Daoy (cell line): ENCODE results near the gene GPATCH8. TPM values are rescaled to one million over a fixed set of nuclear protein-coding genes. Genes with fewer than 3 reads are reported as not detected.
"Not testable (repeated sequence)": the region's sequence is repeated elsewhere in the genome, so short reads cannot be mapped to it uniquely, and the experiment has no call there.

Experiments used
- DNase-seq: peaks from one replicate; pipeline ENCODE4 v3.0.0-alpha.2; 2015; ENCODE audit warnings: low read depth
- total RNA-seq: library from RNA; depleted of rRNA; stranded (reverse); fragments of >200 nt; shearing (Covaris generic); gene quantifications from 2 replicates; pipeline ENCODE4 v1.2.3, GENCODE V29; 2014; rRNA removed

The GPATCH8 gene
- total RNA-seq: 6.3 and 7.7 TPM in 2 replicates

DNA sequence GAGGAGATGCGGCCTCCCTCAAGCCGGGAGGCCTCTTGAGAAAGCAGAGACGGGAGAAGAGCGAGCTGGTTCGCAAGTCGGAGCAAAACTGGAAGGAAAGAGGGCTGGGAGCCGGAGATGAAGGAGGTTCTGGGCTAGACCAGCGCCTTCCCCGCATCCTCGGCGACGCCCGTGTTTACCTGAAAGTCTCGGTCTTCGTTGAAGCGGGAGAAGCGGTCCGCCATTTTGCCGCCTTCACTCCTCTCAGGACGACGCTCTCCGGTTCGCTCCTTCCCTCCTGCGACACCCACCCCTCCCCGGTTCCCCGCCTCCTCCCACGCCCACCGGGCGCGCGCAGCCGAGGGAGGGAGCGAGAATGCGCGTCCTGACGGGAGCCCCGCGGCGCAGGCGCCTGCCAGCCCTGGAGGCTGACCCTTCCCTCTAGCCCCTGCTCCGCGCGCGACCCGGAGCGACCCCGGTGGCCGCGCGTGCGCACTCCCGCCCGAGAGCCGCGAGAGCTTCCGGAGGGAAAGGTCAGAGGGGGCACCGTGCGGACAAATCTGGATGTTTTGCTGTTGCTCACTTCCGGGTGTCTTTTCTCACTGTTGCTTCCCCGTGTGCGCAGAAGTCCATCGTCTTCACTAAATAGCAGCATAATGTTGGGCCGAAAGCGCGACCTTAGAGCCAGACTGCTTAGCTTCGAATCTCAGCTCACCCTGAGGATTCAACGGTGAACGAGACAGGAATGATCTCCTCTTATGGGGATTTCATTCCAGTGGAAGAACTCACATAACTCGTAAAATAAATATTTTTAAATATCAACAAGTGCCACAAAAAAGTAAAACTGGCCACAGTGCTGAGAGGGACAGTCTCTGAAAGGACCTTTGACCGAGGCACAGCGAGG, at the start of gene GPATCH8:
Gene GPATCH8 (minus strand): TSS at position 260 of the 883 bp plus-strand sequence. CDS start 36 bp downstream, at position 224.
- peak; percentile 94 for DNase-seq

DNA sequence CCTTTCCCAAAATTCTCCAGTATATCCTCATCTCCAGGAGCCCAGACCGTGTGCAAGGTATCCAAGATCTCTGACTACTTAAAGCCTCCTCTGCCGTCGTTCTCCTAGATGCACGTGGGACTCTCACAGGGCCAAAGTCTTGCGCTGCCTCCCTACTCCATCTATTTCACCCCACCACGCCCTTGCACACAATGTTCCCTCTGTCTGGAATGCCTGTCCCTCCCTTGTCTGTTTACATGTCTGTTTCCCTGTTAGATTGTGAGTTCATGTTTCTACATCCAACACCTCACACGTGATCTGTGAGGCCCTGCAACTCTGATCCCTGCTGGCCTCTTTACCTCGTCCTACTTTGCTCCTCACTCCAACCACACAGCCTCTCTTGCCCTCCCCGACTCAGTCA, 49.2 kb upstream of the GPATCH8 start:
- no peak for DNase-seq

DNA sequence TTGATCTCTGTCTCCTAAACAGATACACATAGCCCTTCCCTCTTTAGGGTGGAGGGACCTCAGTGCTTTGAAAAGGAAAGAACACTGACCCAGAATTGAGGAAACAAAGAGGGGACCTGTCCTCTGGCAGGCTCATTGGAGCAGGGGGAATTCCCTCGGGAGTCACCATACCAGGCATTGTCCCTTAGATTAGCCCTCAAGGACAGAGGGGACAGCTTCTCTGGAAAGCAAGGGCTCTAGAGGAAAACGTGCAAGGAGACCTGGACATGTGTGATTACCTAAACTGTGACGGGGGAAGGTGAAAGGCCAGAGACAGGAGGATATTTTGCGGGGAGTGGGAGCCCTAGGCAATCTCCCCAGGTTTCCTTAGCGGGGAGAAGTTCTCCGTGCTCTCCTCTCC, 46.5 kb upstream of the GPATCH8 start:
- DNase-seq: no peak

DNA sequence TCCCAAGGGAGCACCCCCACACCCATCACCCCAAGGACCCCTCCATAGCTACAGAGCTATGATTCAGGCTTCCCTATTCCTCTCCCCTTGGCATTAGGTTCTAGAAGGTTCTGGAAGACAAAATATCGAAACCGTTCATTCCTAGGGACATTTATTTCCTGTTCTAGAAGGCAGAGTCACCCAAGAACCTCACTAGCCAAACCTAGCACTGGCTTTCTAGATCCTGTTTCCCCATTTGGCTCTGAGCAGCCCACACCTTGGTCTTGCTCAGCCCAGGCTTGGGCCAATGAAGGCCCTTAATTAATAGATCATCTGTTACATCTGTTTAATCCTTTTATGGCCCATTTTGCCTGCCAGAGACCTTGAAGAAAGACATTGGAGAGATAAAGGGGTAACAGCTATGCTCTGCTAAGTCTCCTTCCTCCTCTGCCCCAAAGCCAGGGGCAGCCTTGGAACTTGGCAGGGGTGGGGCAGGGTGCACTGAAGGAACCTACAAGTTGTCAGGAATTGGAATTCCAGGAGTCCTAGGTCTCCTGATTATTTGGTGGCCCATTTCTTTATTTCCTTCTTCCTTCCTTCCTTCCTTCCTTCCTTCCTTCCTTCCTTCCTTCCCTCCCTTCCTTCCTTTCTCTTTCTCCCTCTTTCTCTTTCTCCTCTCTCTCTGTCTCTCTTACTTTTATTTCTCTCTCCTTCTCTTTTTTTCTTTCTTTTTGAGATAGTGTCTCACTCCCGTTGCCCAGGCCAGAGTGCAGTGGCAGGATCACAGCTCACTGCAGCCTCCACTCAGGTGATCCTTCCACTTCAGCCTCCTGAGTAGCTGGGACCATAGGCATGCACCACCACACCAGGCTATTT, 45.4 kb upstream of the GPATCH8 start:
- no peak for DNase-seq

DNA sequence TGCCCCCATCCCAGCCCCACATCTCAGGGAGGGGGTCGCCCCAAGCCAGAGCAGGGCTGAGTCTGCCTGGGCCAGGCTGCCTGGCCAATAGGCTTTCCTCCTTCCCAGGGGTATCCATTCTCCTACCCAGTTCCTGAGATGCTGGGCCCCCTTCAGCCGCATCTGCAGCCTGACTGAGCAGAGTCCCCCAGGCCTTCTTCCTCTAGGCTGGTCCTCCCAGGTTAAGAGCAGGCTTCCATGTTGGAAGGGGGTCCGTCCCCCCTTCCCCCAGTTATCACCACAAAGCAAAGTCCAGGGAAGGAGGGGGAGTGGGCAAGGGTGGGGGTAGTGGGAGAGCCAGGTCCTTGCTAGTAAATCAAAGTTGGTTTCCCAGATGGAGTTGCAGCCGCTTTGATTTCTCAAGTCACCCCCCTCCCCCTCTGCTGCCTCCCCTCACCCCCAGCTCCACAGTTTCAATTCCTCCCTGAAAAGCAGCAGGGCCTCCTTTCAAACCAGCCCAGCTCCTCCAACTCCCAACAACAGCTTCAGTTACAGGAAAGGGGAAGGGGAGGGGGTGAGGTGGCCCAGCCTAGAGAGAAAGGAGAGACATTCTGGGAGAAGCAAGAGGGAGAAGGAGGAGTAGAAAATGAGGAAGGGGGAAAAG, 44.5 kb upstream of the GPATCH8 start:
- no peak for DNase-seq

DNA sequence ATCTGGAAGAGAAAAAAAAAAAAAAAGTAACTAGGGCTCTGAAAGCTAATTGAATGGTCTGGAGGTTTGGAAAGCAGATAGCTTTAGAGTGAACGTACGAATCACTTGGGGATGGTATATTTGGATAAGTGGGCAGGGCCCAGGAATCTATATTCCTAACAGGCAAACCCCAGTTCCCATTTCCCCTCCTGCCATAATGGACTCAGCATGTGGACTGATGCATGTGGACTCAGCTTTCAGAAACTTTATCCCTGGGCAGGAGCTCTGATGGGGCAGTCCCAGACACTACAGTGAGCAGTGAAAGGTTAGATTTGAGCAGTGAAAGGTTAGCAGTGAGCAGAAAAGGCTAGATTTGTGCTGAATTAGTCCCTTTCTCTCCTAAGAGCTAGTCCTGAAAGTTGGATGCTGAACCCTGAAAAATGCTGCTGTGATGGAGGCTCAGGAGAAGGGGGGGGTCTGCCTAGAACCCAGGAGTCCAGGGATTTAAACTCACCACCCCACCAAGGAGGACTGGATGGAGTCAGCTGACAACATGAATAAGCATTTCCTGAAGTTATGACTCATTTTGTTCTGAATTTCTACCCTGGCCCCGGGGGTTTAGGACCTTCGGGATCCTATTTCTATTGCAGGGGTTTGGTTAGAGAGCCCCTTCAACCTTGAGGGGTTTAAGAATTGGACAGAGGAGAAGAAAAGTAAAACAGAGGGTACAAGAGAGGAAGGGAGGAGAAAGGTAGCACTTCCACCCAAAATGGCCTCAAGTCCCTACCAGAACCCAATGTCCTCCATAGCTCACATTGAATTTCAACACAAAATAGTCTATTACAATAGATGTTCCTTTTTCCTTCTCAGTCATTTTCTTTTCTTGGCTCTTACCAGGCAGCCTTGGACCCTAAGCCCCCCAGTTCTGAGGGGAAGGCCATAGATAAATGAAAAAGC, 43.7 kb upstream of the GPATCH8 start:
- peak; percentile 40 for DNase-seq

DNA sequence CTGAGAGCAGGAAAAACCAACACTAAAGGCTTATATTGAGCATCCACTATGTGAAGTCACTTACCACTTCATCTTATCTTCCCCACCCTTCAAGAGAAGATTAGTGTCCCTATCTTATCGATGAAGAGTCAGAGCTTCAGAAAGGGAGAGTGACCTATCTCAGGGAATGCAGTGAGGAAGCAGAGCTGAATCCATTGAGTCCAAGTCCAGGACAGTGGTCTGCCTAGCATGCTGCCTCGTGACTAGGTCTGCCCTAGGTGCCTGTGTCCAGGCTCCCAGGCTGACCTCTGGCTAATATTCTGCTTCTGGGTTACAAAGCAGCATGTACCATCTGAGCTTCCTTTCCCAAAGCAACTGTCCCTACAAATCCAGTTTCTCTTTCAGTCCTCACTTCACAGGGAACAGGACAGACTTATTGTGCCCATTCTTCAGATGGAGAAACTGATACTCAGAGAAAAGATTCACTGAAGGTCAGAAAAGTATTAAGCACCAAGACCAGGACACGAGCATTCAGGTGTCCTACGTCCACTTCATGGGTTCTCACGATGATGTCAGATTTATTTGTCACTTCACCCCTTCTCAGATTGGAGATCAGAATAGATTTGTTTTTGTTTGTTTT, 40.8 kb upstream of the GPATCH8 start:
- DNase-seq: no peak

DNA sequence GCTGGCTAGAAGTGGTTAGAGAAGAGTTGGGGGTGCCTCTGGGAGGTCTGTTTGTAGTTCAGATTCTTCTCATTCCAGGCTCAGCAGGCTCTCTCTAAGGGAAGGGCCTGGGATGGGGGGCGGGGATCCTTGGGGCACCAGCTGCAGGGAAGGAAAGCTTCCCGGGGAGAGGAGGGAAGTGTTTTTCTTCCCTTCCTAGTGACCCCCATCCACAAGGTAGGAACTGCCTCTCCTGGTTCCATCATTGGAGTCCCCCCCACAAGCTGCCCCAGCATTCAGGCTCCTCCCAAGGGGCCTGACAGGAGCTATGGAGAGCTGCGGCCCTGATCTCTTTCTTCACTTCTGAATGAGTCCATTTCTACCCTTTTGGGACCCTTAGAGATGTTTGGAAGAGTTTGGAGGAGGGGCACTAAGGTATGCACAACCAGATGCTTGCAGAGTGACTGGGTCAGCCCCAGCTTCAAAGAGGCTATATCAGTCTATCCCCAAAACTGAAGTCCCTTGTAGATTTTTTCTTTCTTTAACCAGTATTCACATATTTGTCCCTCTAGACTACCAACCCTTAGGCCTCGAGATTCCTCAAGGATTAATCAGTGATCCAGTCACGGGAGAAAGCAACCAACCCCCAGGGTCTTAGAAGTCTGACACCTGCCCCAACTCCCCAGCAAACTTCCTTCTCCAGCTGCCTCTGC, 40.2 kb upstream of the GPATCH8 start:
- DNase-seq: peak; percentile 80

DNA sequence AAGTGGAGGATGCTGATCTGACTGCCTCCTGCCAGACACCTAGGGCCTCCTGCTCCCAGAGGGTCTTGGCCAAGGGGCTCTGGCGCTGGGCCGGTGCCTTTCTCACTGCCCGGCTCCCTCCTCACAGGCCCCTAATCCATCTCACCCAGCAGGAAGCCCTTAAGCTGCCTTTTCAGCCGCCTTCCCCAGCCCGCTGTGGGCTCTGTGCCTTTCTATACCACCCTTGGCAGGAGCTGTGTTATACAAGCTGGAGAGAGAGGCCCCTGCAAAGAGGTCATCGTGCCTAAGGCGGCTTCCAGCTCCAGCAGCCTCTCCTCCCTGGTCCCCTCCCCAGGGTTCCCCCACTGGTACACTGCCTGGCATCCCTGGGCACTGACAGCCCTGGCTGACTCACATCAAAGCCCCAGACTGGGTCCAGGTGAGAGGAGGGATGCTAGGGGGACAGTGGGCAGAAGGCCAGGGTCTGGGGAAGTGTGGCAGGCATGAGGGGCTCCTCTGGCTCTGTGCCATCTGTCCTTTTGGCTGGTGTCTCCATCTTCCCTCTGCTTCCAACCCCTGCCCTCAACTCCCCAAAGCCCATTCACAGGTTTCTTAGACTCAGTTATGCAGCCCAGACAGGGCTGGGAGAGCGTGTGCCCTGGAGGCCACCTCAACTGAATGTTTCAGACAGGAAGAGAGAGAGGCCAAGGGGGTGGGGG, 38.8 kb upstream of the GPATCH8 start:
- peak; percentile 23 for DNase-seq

DNA sequence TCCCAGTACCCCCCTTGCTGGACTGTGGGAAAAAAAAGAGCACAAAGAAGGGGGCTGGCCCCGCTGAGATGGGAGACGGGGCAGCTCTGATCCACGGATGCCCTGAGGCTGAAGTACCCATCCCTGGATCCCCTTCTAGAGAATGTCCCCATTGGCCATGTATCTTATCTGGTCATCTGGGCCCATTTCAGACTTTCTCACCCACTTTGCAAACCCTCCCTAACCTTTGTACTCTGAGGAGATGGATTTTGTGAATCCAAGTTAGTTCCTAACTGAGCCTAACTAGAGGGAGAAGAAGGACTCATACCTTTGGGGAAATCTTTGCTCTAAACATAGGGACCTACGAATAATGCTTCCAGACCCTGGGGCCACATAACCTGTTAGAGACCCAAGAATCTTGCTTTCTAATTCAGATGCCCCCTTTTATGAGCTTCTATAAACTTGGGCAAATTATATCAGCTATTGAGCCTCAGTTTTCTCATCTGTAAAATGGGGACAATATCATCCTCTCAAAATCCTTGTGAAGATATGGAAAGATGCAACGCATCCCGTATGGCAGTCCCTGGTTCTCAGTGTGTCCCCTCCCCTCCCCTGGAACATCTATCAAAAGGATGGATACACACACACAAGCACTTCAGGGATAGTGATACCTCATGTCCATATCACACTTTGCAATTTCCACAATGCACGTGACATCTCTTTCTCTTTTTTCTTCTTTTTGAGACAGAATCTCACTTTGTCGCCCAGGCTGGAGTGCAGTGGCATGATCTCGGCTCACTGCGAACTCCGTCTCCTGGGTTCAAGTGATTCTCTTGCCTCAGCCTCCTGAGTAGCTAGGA, 37.3 kb upstream of the GPATCH8 start:
- no peak for DNase-seq

DNA sequence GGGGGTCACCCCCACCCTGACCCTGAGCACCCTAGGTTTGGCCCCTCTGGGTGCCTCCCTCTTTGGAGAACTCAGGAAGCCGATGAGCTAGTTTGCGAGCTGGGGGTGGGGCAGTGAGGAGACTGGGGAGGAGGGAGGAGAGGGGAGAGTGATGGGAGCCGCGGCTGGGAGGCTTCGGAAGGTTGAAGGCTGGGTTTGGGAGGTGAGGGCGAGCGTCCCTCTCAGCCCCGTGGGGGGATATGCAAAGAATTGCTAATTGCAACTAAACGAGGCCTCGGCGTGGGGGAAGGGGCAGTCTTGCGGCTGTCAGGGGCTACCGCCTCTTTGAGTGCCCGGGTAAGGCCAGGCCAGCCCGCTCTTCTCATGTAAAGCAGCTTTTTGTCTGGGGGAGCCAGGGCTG, 36.5 kb upstream of the GPATCH8 start:
- no peak for DNase-seq

DNA sequence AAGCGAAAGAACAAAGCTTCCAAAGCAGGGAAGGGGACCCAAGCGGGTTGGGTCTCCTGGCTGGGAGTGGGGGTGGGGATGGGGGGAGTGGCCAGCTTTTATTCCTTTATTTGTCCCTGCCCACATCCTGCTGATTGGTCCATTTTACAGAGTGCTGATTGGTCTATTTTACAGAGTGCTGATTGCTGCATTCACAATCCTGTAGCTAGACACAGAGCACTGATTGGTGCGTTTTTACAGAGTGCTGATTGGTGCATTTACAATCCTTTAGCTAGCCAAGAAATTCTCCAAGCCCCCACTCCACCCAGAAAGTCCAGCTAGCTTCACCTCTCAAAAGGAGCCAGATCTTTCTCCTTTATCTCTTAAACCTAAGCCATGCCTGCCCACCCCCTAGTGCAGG, 34.7 kb upstream of the GPATCH8 start:
- DNase-seq: not testable (repeated sequence)

DNA sequence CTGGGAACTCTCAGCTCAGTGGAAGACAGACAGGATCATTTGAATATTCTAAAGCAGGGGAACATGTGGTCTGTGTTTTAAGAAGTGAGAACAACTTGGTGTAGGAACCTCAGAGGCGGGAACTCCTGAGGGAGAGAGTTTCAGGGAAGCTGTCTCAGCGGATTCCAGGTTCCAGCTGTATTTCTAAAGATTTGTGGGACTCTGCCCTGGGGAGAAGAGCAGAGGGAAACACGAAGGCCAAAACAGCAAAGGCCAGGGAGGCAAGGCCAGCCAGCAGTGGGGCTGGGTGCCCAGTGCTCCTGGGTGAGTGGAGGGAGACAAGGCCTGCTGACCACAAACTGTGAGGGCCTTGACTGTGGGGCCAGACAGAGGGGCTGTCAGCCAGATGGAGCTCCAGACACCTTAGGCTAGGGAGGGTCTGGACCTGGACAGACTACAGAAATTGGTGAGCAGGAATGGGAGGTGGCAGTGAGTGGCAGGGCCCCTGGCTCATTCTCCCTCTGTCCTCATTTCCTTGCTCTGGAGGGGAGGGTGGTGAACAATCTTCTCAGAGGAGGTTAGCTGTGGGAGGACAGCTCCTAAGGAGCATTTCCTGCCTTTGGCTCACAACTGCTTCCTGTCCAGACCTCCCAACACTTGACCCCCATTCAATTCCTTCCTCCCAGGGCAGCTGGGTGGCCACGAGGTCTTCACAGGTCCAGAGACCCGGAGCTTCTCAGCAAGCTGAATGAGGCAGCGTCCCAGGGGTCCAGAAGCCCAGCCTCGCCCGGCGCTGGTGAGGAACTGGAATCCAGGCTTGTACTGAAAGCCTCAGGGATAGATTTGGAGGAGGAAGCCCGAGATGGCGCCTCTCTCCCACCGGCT, 33.1 kb upstream of the GPATCH8 start:
- peak; percentile 28 for DNase-seq

DNA sequence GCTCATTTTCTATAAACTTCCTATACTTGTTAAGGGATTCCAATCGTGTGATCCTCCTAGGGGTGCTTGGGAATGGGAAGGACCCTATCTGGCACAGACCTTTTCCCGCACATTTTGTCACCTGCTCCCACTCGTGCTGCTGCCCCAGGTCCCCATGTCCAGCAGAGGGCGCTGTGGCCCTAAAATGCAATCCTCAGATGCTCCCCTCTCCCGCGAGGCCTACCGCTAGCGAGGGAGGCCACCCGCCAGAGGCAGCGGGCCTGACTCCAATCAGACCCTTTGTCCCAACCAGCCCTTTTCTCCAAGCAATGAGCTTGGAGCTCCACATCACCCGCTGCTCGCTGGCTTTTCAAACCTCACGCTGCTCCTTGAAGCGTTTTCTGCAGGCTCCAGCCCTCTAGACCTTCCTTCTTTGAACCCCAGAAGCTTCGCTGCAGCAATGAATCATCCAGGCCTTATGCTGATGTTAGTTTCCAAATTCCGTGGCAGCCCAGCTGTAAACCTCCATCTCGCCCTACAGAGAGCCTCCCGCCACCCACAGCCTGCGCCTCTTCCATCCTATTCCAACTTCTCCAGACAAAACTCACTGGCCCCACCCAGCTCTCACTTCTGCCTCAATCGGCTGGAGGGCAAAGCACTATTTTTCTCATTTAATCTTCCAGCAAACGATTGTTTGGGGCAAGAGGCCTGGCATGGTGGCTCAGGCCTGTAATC, 30.5 kb upstream of the GPATCH8 start:
- peak; percentile 86 for DNase-seq

DNA sequence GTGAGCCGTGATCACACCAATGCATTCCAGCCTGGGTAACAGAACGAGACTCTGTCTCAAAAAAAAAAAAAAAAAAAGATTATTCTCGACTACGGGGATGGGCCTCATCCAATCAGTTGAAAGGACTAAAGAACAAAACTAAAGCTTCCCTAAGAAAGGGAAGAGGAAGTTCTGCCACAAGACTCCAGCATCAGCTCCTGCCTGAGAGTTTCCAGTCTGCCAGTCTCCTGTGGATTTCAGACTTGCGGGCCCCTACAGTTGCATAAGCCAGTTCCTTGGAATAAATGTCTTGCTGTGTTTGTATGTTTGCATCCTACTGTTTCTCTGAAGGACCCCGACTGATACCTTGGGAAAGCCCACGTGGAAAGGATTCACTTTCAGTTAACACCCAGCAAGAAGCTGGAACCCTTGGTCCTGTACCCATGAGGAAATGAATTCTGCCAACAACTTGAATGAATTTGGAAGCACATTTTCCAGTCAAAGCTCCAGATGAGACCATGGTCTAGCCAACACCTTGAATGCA, 27.8 kb upstream of the GPATCH8 start:
- no peak for DNase-seq

DNA sequence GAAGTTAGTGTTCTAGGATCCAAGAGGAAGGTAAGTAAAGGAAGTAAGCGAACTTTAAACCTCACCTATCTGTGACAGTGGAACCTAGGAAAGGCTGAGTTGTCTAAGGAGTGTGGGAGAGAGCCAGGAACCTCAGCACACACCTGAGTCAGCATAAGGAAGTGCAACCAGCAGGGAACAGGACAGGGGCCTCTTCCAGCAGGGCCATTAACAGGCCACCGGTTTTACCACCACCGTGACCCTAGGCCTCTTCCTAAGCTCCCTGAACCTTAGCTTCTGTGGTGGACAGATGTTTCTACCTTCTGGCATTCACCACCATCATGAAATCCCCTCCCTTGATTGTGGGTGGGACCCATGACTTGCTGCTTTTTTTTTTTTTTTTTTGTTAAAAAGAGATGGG, 26.7 kb upstream of the GPATCH8 start:
- no peak for DNase-seq

DNA sequence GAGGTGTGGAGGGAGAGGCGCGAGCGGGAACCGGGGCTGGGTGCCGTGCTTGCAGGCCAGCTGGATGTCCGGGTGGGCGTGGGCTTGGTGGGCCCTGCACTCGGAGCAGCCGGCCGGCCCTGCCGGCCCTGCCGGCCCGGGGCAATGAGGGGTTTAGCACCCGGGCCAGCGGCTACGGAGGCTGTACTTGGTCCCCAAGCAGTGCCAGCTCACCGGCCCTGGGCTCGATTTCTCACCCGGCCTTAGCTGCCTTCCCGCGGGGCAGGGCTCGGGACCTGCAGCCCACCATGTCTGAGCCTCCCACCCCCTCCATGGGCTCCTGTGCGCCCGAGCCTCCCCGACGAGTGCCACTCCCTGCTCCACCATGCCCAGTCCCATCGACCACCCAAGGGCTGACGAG, 24.7 kb upstream of the GPATCH8 start:
- DNase-seq: no peak
